CD14-positive monocyte (primary cell): ENCODE results near the gene GMCL1. TPM values are rescaled to one million over a fixed set of nuclear protein-coding genes. Genes with fewer than 3 reads are reported as not detected.

Experiments used
- DNase-seq, 3 donors: peaks; one replicate each; pipeline ENCODE4 v3.0.0-alpha.2; 2011 to 2022
- H2AFZ ChIP-seq: 2 replicates; pipeline ENCODE4 v1.6.0; 2012; ENCODE audit warnings: mild to moderate bottlenecking, low read depth, low read length, inconsistent platforms; ENCODE audit not compliant: insufficient read depth, poor library complexity, severe bottlenecking
- H3K27ac ChIP-seq, 2 donors: 1 replicate in 1 of 2; 2 replicates in 1 of 2; pipeline ENCODE4 v1.5.1; 2012 to 2013; ENCODE audit warnings: low read length in 2 of 2, control low read depth in 1 of 2, inconsistent platforms in 1 of 2, low read depth in 1 of 2, mild to moderate bottlenecking in 1 of 2
- H3K27me3 ChIP-seq, 2 donors: one replicate each; pipeline versions ENCODE4 v1.6.0 to v1.6.1; 2011 to 2013; ENCODE audit warnings: low read length in 2 of 2; ENCODE audit not compliant: control insufficient read depth in 2 of 2, insufficient read depth in 2 of 2
- H3K36me3 ChIP-seq, 2 donors: replicated peaks in 1 of 2; 1 replicate in 1 of 2; 2 replicates in 1 of 2; pipeline versions ENCODE4 v1.5.1 to v1.6.1; 2012 to 2013; ENCODE audit warnings: low read length in 2 of 2, control low read depth in 1 of 2, inconsistent platforms in 1 of 2, mild to moderate bottlenecking in 1 of 2; ENCODE audit not compliant: insufficient read depth in 2 of 2, control insufficient read depth in 1 of 2
- H3K4me1 ChIP-seq, 2 donors: 1 replicate in 1 of 2; 2 replicates in 1 of 2; pipeline versions ENCODE4 v1.5.1 to v1.6.1; 2012 to 2013; ENCODE audit warnings: low read length in 2 of 2, control low read depth in 1 of 2, inconsistent platforms in 1 of 2, mild to moderate bottlenecking in 1 of 2, moderate library complexity in 1 of 2; ENCODE audit not compliant: insufficient read depth in 2 of 2, control insufficient read depth in 1 of 2
- H3K4me2 ChIP-seq: replicated peaks from 2 replicates; pipeline ENCODE3; 2012; ENCODE audit warnings: low read length, moderate library complexity, mild to moderate bottlenecking; ENCODE audit not compliant: poor library complexity, severe bottlenecking; ENCODE audit errors: extremely low read depth
- H3K4me3 ChIP-seq, 3 experiments: fragments of 200-600 bp in 1 of 3; sonication (generic) in 1 of 3; replicated peaks in 1 of 3; 1 replicate in 2 of 3; 2 replicates in 1 of 3; pipeline ENCODE4 v1.5.1; 2011 to 2013; ENCODE audit warnings: low read length in 3 of 3, mild to moderate bottlenecking in 3 of 3, control low read depth in 2 of 3, low read depth in 2 of 3, inconsistent platforms in 1 of 3, moderate library complexity in 1 of 3
- H3K79me2 ChIP-seq: 2 replicates; pipeline ENCODE4 v1.6.0; 2012; ENCODE audit warnings: mild to moderate bottlenecking, control low read depth, inconsistent platforms, low read length, moderate library complexity; ENCODE audit not compliant: insufficient read depth
- H3K9ac ChIP-seq: 2 replicates; pipeline ENCODE4 v1.6.0; 2017; ENCODE audit warnings: low read length, mild to moderate bottlenecking; ENCODE audit not compliant: insufficient read depth, poor library complexity, severe bottlenecking
- H3K9me3 ChIP-seq, 2 donors: replicated peaks in 1 of 2; 1 replicate in 1 of 2; 2 replicates in 1 of 2; pipeline versions ENCODE4 v1.5.1 to v1.6.1; 2012 to 2013; ENCODE audit warnings: low read length in 2 of 2, control low read depth in 1 of 2; ENCODE audit not compliant: control insufficient read depth in 1 of 2, insufficient read depth in 1 of 2
- H4K20me1 ChIP-seq: 2 replicates; pipeline ENCODE4 v1.6.0; 2012; ENCODE audit warnings: mild to moderate bottlenecking, low read length, control low read depth, moderate library complexity; ENCODE audit not compliant: insufficient read depth
- H3K27ac Mint-ChIP-seq, 7 donors: one replicate each; pipeline ENCODE4 v1.8.0; 2020; ENCODE audit warnings: mild to moderate bottlenecking in 7 of 7, mixed read lengths in 7 of 7, moderate library complexity in 6 of 7, inconsistent platforms in 2 of 7
- H3K27me3 Mint-ChIP-seq, 3 donors: one replicate each; pipeline ENCODE4 v1.8.0; 2021 to 2022; ENCODE audit warnings: low read depth in 3 of 3, mild to moderate bottlenecking in 3 of 3, mixed read lengths in 3 of 3, moderate library complexity in 3 of 3, inconsistent platforms in 1 of 3
- H3K36me3 Mint-ChIP-seq, 2 donors: one replicate each; pipeline ENCODE4 v1.8.0; 2020; ENCODE audit warnings: mixed read lengths in 2 of 2, inconsistent platforms in 1 of 2, mild to moderate bottlenecking in 1 of 2
- H3K4me1 Mint-ChIP-seq: one replicate; pipeline ENCODE4 v1.8.0; 2020; ENCODE audit warnings: mild to moderate bottlenecking, mixed read lengths
- H3K4me3 Mint-ChIP-seq, 2 donors: one replicate each; pipeline ENCODE4 v1.8.0; 2020; ENCODE audit warnings: mild to moderate bottlenecking in 2 of 2, mixed read lengths in 2 of 2, moderate library complexity in 1 of 2
- H3K9me3 Mint-ChIP-seq, 7 donors: one replicate each; pipeline ENCODE4 v1.8.0; 2020 to 2022; ENCODE audit warnings: mixed read lengths in 7 of 7, mild to moderate bottlenecking in 6 of 7, moderate library complexity in 6 of 7, inconsistent platforms in 2 of 7
- CTCF ChIP-seq: fragments of 200-600 bp; IDR thresholded peaks from one replicate; pipeline ENCODE4 v1.8.0; 2022; ENCODE audit warnings: antibody characterized with exemption, mild to moderate bottlenecking
- WGBS: methylation state at CpG from one replicate; pipeline ENCODE4 v1.1.5; 2013; ENCODE audit warnings: missing lambda C conversion rate; ENCODE audit not compliant: insufficient coverage; 5-methylcytosine and 5-hydroxymethylcytosine counted together
- intact Hi-C, 2 donors: fragments of 100-400 bp; cut with micrococcal nuclease; formaldehyde crosslinking; loops; one replicate each; pipeline versions ENCODE4 v1.15.0 to v1.15.1; 2023
- polyA plus RNA-seq, 3 donors: library from polyadenylated mRNA; depleted of rRNA in 1 of 3; unstranded in 2 of 3; stranded (reverse) in 1 of 3; fragments of 300-500 nt in 2 of 3; fragments of >200 nt in 1 of 3; fragmentation: Illumina TruSeq in 2 of 3; gene quantifications; 1 replicate in 2 of 3; 2 replicates in 1 of 3; pipeline ENCODE4 v1.2.3, GENCODE V29; 2012 to 2021

The GMCL1 gene
- polyA plus RNA-seq, 3 donors: 4.4 to 15.1 (median 9.4) TPM

- Mint-ChIP-seq H3K27ac (no peak overlapping the region), H3K4me3 (no peak overlapping the region), H3K27me3 (peaks cover 0 to 1% (median 0%) of the 10 kb centered on the region in 3 donors), H3K36me3 (peaks cover 33 to 39% of the 10 kb centered on the region in 2 donors), H3K9me3 (no peaks in the 10 kb centered on the region), H3K4me1 (peaks cover 15% of the 10 kb centered on the region)
- no peak for TF ChIP-seq CTCF
- intact Hi-C loops: no loop called here
- no peak overlapping the region for H3K27ac ChIP-seq
- H3K79me2 ChIP-seq: peaks cover 52% of the 10 kb centered on the region
- H3K4me2 ChIP-seq: no peak overlapping the region
- H3K27me3 ChIP-seq: no peaks in the 10 kb centered on the region
- H3K9ac ChIP-seq: no peak overlapping the region
- WGBS: no CpG with 5 or more reads among the region's 2 CpGs
- DNase-seq: no peak
- peaks cover 17 to 48% of the 10 kb centered on the region in 2 donors for H3K36me3 ChIP-seq
- no peaks in the 10 kb centered on the region for H3K4me1 ChIP-seq
- H3K9me3 ChIP-seq: no peaks in the 10 kb centered on the region
- H2AFZ ChIP-seq: no peak overlapping the region
- H3K4me3 ChIP-seq: no peak overlapping the region
- H4K20me1 ChIP-seq: peaks cover 7% of the 10 kb centered on the region
These were observed 8.1 kb downstream of the GMCL1 start for GRCh38 chr2:69837533-69837932.

GRCh38 chr2:69843993-69844392 lies 14.5 kb downstream of the GMCL1 start:
- H3K36me3 ChIP-seq: peaks cover 48 to 92% of the 10 kb centered on the region in 2 donors
- no peak for TF ChIP-seq CTCF
- Mint-ChIP-seq H3K27me3 (peaks cover 0 to 1% (median 0%) of the 10 kb centered on the region in 3 donors), H3K4me3 (no peak overlapping the region), H3K4me1 (no peaks in the 10 kb centered on the region), H3K36me3 (peaks cover 59 to 67% of the 10 kb centered on the region in 2 donors), H3K9me3 (no peaks in the 10 kb centered on the region), H3K27ac (no peak overlapping the region)
- no peak overlapping the region for H2AFZ ChIP-seq
- no peak overlapping the region for H3K27ac ChIP-seq
- H4K20me1 ChIP-seq: no peaks in the 10 kb centered on the region
- no peak overlapping the region for H3K4me2 ChIP-seq
- H3K9me3 ChIP-seq: no peaks in the 10 kb centered on the region
- no peaks in the 10 kb centered on the region for H3K27me3 ChIP-seq
- intact Hi-C loops: no loop called here
- H3K4me1 ChIP-seq: no peaks in the 10 kb centered on the region
- H3K79me2 ChIP-seq: no peaks in the 10 kb centered on the region
- no peak for DNase-seq
- no peak overlapping the region for H3K4me3 ChIP-seq
- no peak overlapping the region for H3K9ac ChIP-seq
